HepG2 (cell line): ENCODE results near the gene MAP3K3. TPM values are rescaled to one million over a fixed set of nuclear protein-coding genes. Genes with fewer than 3 reads are reported as not detected.

Experiments used
- ARID2 ChIP-seq: sonication (generic); formaldehyde crosslinking; IDR thresholded peaks from 2 replicates; pipeline ENCODE4 v1.8.1; 2022; ENCODE audit warnings: mild to moderate bottlenecking, missing genetic modification reagents, borderline replicate concordance
- ATF1 ChIP-seq: IDR thresholded peaks from 2 replicates; pipeline ENCODE4 v1.6.1; 2016; ENCODE audit warnings: mild to moderate bottlenecking, control low read depth
- CBX5 ChIP-seq: sonication (generic); formaldehyde crosslinking; IDR thresholded peaks from 2 replicates; pipeline ENCODE4 v1.4.0; 2020; ENCODE audit warnings: missing genetic modification reagents, borderline replicate concordance
- HNF1B ChIP-seq: sonication (generic); formaldehyde crosslinking; IDR thresholded peaks from 2 replicates; pipeline ENCODE4 v1.5.1; 2020; ENCODE audit warnings: mild to moderate bottlenecking, moderate library complexity, missing genetic modification reagents
- KLF16 ChIP-seq, 2 experiments: sonication (generic) in 1 of 2; formaldehyde crosslinking in 1 of 2; IDR thresholded peaks; 2 replicates each; pipeline versions ENCODE4 v1.6.1 to v1.8.0; 2016 to 2023; ENCODE audit warnings: missing genetic modification reagents in 2 of 2, missing compliant biosample characterization in 1 of 2
- NFE2L1 ChIP-seq: sonication (generic); formaldehyde crosslinking; IDR thresholded peaks from 2 replicates; pipeline ENCODE4 v1.4.0; 2020; ENCODE audit warnings: missing genetic modification reagents, mild to moderate bottlenecking, borderline replicate concordance
- NFIB ChIP-seq: sonication (generic); formaldehyde crosslinking; IDR thresholded peaks from 2 replicates; pipeline ENCODE4 v1.9.0; 2021; ENCODE audit warnings: missing genetic modification reagents, mild to moderate bottlenecking, borderline replicate concordance
- POLR2A ChIP-seq, 2 experiments: IDR thresholded peaks; 2 replicates each; pipeline ENCODE4 v1.6.1; 2011; ENCODE audit warnings: low read depth in 2 of 2, low read length in 2 of 2, mild to moderate bottlenecking in 1 of 2, moderate library complexity in 1 of 2; ENCODE audit not compliant: insufficient read depth in 1 of 2
- SKI ChIP-seq: fragments of 450-650 bp; IDR thresholded peaks from one replicate; pipeline ENCODE4 v1.6.1; 2018; ENCODE audit warnings: mild to moderate bottlenecking; ENCODE audit not compliant: partially characterized antibody
- TBP ChIP-seq: sonication (generic); formaldehyde crosslinking; IDR thresholded peaks from 2 replicates; pipeline ENCODE4 v1.5.0; 2020; ENCODE audit warnings: missing genetic modification reagents
- TRAFD1 ChIP-seq: sonication (generic); formaldehyde crosslinking; IDR thresholded peaks from 2 replicates; pipeline ENCODE4 v1.5.1; 2020; ENCODE audit warnings: missing genetic modification reagents, mild to moderate bottlenecking, borderline replicate concordance
- ZBTB1 ChIP-seq: sonication (generic); formaldehyde crosslinking; IDR thresholded peaks from 2 replicates; pipeline ENCODE4 v1.4.0; 2020; ENCODE audit warnings: missing genetic modification reagents, borderline replicate concordance
- ZBTB8A ChIP-seq: sonication (generic); formaldehyde crosslinking; IDR thresholded peaks from 2 replicates; pipeline ENCODE4 v1.4.0; 2020; ENCODE audit warnings: mild to moderate bottlenecking, low read depth, missing genetic modification reagents, borderline replicate concordance
- ZFP36L1 ChIP-seq: sonication (generic); formaldehyde crosslinking; IDR thresholded peaks from 2 replicates; pipeline ENCODE4 v1.8.0; 2022; ENCODE audit warnings: mild to moderate bottlenecking, missing genetic modification reagents, moderate library complexity
- ZNF10 ChIP-seq: sonication (generic); formaldehyde crosslinking; IDR thresholded peaks from 2 replicates; pipeline ENCODE4 v1.4.0; 2020; ENCODE audit warnings: mild to moderate bottlenecking, low read depth, missing genetic modification reagents, borderline replicate concordance
- ZNF235 ChIP-seq: sonication (generic); formaldehyde crosslinking; IDR thresholded peaks from 2 replicates; pipeline ENCODE4 v1.8.1; 2023; ENCODE audit warnings: mild to moderate bottlenecking, missing genetic modification reagents, borderline replicate concordance
- ZNF335 ChIP-seq: sonication (generic); formaldehyde crosslinking; IDR thresholded peaks from 2 replicates; pipeline ENCODE4 v1.4.0; 2020; ENCODE audit warnings: missing genetic modification reagents
- ZNF367 ChIP-seq: sonication (generic); formaldehyde crosslinking; IDR thresholded peaks from 2 replicates; pipeline ENCODE4 v1.4.0; 2020; ENCODE audit warnings: missing genetic modification reagents, borderline replicate concordance
- ZNF431 ChIP-seq: sonication (generic); formaldehyde crosslinking; IDR thresholded peaks from 2 replicates; pipeline ENCODE4 v1.9.0; 2022; ENCODE audit warnings: missing genetic modification reagents, low read depth, mild to moderate bottlenecking, borderline replicate concordance
- ZNF510 ChIP-seq: sonication (generic); formaldehyde crosslinking; IDR thresholded peaks from 2 replicates; pipeline ENCODE4 v1.4.0; 2020; ENCODE audit warnings: low read depth, mild to moderate bottlenecking, missing genetic modification reagents
- polyA plus RNA-seq, 8 experiments: library from polyadenylated mRNA; depleted of rRNA in 3 of 8; stranded (reverse) in 7 of 8; unstranded in 1 of 8; fragments of >200 nt; fragmentation: Illumina TruSeq in 4 of 8; extraction: Trizol in 4 of 8; gene quantifications; 2 replicates each; pipeline versions ENCODE4 v1.2.1 to v1.2.3, GENCODE V29; 2011 to 2016; ENCODE audit warnings: low read depth in 4 of 8, missing spikeins in 1 of 8, mixed read lengths in 1 of 8; ENCODE audit not compliant: insufficient read depth in 1 of 8
- total RNA-seq, 5 experiments: library from RNA; depleted of rRNA; stranded (reverse); fragments of >200 nt; fragmentation: Illumina TruSeq; extraction: Trizol; gene quantifications; 2 replicates each; pipeline ENCODE4 v1.2.3, GENCODE V29; 2016; ENCODE audit warnings: low read depth in 1 of 5
- TF ChIP-seq, protein P1 (sequence below): sonication (generic); formaldehyde crosslinking; IDR thresholded peaks from 2 replicates; pipeline ENCODE4 v1.4.0; 2020; ENCODE audit warnings: mild to moderate bottlenecking, low read depth, missing genetic modification reagents
- TF ChIP-seq, protein P2 (sequence below): sonication (generic); formaldehyde crosslinking; IDR thresholded peaks from 2 replicates; pipeline ENCODE4 v1.4.0; 2020; ENCODE audit warnings: missing genetic modification reagents, borderline replicate concordance

MAP3K3 gene
- total and polyA plus RNA-seq, 2 of the 13 experiments (the other 11 are each of a cell fraction or from before 2014, with no cell fraction given): 17.7 to 21.8 TPM

DNA sequence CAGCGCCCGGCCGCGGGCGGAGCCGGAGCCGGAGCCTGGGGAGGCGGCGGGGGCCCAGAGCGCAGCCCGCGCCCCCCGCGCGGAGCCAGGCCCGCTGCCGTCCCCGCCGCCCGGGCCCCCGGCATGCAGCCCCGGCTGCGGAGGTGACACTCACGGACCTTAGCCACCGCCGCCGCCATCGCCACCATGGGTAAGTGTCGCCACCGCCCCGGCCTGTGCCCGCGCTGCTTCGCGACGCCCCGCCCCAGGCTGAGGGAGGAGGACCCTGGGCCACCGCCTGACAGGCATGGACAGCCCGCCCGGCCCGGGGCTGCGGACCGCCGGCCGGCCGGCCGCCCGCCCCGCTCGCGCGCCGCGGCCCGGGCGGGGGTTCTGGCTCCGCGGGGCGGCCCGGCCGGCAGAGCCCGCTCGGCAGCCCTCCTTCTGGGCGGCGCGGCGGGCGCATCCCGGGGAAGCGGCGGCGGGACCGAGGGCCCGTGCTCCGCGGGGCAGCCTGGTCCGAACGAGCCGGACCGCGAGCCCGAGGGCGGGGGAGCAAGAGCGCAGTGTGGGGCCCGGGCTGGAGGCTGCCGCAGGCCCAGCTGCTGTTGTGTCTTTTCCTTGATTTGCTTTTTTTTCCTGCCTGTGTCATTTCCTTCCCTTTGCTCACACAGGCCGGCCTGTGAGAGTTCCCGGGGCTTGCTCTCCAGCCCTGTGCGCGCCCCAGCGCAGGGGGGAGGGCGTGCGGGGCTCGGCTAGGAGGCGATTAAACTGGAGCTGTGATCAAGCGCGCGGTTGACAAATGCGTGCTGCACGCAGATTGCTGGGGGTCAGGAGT, 565 bp downstream of the MAP3K3 start (continued):
- TF ChIP-seq TRAFD1 (CRISPR knock-in tag) (no peak), ZNF431 (CRISPR knock-in tag) (0 out of 2 replicates have a peak, but pooled peaks have one; percentile 31), ZBTB1 (CRISPR knock-in tag) (no peak), NFE2L1 (CRISPR knock-in tag) (no peak), ZNF235 (0 out of 2 replicates have a peak, but pooled peaks have one; percentile 40), HNF1B (CRISPR knock-in tag) (no peak), POLR2A (IDR thresholded peaks at IDR 0.05; ENCODE audit: insufficient read depth in 1 of 2, low read depth in 2 of 2, low read length in 2 of 2) (no peak), ZBTB8A (CRISPR knock-in tag) (no peak), ZNF10 (CRISPR knock-in tag) (no peak), ATF1 (CRISPR knock-in tag) (no peak), KLF16 (CRISPR knock-in tag; IDR thresholded peaks at IDR 0.05) (peak in 1 of 2 experiments; percentile 19; a peak in 1 of 4 replicates), ZNF510 (CRISPR knock-in tag) (no peak), CBX5 (CRISPR knock-in tag) (no peak), ZNF367 (CRISPR knock-in tag) (no peak), ZFP36L1 (CRISPR knock-in tag) (no peak), TBP (CRISPR knock-in tag) (no peak), ZNF335 (CRISPR knock-in tag) (0 out of 2 replicates have a peak, but pooled peaks have one; percentile 47), ARID2 (CRISPR knock-in tag) (no peak), NFIB (CRISPR knock-in tag) (no peak), SKI (no peak)
- TF ChIP-seq, protein P1, sequence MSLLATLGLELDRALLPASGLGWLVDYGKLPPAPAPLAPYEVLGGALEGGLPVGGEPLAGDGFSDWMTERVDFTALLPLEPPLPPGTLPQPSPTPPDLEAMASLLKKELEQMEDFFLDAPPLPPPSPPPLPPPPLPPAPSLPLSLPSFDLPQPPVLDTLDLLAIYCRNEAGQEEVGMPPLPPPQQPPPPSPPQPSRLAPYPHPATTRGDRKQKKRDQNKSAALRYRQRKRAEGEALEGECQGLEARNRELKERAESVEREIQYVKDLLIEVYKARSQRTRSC (CRISPR knock-in tag): no peak
- TF ChIP-seq, protein P2, sequence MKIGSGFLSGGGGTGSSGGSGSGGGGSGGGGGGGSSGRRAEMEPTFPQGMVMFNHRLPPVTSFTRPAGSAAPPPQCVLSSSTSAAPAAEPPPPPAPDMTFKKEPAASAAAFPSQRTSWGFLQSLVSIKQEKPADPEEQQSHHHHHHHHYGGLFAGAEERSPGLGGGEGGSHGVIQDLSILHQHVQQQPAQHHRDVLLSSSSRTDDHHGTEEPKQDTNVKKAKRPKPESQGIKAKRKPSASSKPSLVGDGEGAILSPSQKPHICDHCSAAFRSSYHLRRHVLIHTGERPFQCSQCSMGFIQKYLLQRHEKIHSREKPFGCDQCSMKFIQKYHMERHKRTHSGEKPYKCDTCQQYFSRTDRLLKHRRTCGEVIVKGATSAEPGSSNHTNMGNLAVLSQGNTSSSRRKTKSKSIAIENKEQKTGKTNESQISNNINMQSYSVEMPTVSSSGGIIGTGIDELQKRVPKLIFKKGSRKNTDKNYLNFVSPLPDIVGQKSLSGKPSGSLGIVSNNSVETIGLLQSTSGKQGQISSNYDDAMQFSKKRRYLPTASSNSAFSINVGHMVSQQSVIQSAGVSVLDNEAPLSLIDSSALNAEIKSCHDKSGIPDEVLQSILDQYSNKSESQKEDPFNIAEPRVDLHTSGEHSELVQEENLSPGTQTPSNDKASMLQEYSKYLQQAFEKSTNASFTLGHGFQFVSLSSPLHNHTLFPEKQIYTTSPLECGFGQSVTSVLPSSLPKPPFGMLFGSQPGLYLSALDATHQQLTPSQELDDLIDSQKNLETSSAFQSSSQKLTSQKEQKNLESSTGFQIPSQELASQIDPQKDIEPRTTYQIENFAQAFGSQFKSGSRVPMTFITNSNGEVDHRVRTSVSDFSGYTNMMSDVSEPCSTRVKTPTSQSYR (CRISPR knock-in tag): peak; percentile 33; the same call in 1 of the 2 replicates
